Fibroblast of skin of right quadriceps (primary cell): ENCODE measurements around the gene ASB17.
"Not testable (repeated sequence)": the region's sequence is repeated elsewhere in the genome, so short reads cannot be mapped to it uniquely, and the experiment has no call there.

ENCODE experiments used
- DNase-seq: peaks from one replicate; pipeline ENCODE4 v3.0.0-alpha.2; 2013

Gene ASB17, protein sequence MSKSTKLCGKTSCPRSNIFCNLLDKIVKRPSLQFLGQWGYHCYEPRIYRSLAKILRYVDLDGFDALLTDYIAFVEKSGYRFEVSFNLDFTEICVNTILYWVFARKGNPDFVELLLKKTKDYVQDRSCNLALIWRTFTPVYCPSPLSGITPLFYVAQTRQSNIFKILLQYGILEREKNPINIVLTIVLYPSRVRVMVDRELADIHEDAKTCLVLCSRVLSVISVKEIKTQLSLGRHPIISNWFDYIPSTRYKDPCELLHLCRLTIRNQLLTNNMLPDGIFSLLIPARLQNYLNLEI

DNA sequence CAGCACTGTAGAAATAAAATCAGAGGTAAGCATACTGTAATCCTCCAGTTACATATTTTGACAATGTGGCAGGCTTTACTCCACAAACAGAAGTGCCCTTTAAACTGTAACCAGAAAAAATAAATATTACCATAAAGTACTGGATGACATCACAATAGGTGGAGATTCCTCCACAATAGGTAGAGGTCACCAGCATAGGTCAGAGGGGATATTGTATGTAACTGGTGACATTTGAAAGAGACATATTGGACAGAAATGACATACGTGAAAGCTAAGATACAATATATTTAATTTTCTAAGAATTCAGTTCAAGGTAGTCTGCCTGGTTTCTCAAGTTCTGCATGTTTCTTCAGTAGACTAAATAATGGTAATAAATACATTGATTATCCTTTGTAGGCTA is at the start of gene ASB17:
Gene ASB17 (minus strand): TSS at position 101 of the 400 bp plus-strand sequence. CDS start 113 bp downstream, outside the sequence.
- DNase-seq = no peak

DNA sequence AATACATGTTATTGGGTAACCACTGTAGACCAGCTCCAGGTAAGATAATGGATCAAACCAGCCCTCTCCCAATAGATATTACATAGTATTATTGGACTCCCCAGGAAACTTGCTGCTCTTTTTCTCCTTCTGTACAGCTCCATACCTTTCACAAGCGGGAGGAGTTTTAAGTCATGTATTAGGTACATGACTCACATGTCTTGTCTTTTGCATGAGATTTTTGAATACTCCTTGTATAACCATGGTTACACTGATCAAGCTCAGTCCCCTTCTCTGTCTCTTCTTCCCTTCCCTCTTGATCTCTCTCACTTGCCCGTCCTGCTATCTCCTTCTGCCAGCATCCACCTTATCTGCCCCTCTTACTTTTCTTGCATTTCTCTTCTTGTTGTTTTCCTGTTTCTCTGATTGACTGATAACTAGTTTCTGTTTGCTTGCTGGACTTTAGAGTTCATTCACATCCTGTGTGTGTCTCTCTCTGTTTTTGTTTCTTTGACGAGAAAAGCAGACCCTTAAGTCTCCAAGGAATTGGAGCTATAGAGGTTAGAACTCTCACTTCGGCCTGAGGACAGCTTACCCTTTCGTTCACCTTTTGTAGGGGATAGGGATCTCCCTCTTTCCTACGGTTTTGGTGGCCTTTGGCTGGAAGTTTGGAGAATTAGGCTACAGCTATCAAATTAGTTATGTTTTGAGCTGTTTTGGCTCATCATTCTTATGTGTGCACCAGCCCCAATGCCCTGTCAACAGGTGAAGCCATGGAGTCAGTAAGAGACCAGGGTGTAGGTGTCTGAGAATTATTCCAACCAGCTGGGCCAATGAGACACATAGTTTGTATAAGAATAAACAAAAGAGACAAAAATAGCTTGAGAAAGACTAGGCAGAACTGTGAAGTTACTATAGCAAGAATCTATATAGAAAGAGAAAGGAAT is 49.0 kb upstream of the ASB17 start:
- DNase-seq = no peak

DNA sequence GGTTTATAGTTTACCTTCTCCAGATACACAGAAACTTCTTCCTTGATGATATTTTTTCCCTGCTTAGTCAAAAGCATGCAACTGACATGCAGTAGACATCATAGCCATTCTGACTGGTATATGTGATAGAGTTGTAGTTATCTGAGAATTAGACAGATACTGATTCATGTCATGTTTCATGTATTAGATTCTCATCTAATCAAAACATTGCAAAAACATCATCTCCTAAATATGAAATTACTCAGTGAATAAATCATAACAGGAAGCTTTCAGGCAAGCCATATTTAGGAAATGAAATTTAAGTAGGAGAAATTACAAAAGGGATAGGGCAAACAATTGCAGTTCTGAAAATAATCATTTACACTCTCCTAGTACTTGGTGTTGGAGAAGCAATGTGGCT is 38.4 kb upstream of the ASB17 start:
- DNase-seq = no peak

DNA sequence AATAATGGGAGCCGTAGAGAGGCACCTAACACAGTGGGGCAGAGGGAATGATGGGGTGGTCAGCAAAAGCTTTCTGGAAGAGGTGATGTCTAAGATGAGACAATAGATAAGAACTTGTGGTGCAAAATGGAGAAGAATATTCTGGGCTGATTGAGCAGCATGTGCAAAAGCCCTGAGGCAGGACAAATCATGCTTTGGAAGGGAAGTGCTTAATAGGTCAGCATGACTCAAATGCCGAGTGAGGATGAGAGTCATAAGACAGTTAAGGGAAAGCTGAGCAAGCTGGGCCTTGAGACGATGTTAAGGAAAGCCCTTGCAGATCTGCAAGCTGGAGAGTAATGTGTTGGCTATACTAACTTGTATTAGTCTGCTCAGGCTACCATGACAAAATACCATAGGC is 37.3 kb upstream of the ASB17 start:
- DNase-seq = no peak

DNA sequence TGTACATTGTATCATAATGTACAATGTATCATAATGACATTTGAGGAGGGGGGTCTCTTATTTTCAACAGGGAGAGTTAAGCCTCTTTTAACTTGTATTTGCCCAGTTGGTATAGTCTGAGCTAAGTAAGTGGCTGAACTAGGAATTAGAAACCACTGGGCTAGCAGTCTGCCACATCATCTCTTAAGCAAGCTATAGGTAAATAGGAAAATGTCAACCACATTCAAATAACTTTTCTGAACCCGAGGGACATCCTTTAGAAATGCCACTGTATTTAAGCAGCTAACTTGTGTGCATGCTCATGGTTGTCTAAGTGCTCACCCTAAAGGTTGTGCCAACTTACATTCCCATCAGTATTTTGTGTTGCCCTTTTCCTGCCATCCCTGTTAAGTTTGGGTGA is 35.5 kb upstream of the ASB17 start:
- DNase-seq = no peak

DNA sequence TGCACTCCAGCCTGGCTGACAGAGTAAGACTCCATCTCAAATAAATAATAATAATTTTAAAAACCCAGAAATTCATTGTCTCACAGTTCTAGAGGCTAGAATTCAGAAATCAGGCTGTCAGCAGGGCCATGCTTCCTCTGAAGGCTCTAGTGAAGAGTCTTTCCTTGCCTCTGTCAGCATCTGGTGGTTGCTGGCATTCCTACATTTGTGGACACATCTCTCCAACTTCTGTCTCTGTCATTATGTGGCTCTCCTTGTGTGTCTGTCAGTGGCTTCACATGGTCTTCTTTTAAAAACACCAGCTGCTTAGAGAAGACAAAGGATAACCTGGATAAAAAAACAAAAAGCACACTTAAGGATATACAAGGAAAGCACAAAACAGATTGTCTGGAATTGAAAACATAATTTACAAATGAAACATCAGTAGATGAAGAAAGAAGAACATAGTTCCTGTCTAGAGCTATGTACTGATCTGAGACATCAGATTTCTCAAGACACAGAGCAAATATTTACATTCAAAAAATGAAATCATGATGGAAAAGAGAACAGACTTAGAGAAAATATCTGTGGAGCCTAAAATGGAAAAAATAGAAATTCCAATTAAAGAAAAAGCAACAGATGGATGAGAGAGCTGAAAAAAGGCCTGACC is 32.7 kb upstream of the ASB17 start:
- no peak for DNase-seq

DNA sequence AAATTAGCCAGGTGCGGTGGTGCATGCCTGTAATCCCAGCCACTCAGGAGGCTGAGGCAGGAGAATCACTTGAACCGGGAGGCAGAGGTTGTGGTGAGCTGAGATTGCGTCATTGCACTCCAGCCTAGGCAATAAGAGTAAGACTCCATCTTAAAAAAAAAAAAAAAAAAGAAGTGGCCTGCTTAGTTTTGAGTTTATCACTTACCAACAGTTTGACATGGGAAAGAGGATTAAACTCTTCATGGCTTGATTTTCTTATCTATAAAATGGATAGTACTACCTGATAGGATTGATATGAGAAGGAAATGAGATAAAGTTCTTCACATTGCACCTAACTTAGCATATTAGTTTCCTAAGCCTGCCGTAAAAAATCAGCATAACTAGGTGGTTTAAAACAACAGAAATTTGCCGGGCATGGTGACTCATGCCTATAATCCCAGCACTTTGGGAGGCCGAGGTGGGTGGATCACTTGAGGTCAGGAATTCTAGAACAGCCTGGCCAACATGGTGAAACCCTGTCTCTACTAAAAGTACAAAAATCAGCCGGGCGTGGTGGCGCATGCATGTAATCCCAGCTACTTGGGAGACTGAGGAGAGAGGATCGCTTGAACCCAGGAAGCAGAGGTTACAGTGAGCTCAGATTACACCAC is 32.0 kb upstream of the ASB17 start:
- DNase-seq = peak; percentile 6

DNA sequence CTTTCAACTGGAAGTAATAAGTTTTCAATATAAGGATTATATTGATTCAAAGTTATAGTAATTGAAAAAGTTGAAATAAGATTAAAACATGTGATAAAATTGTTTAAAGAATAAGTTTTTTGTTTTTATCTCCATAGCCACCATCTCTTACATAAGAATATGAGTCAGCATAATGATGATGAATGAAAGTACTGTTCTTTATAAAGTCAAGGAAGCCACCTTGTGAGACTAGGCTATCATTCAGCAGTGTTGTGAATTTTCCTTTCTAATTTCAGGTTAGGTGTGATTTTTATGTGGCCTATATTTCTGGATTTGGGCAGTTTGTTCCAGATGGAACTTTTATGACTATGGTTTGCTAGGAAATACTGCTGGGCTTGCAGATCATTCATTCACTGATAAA is 22.4 kb upstream of the ASB17 start:
- no peak for DNase-seq

DNA sequence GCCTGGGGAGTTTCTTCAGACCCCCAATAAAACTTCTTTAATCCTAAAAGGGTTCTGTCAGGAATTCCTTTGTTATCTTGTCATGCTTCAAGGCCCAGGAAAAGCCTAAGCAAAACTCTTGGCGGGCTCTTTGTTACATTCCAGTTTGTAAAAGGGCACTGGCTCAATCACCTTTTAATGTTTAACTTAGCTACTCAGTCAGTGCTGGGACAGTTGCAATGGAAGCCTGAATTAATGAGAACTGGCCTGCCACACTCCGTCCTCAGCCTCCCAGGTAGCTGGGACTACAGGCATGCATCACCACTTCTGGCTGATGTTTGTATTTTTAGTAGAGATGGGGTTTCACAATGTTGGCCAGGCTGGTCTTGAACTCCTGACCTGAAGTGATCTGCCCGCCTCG is 21.3 kb upstream of the ASB17 start:
- DNase-seq = no peak

DNA sequence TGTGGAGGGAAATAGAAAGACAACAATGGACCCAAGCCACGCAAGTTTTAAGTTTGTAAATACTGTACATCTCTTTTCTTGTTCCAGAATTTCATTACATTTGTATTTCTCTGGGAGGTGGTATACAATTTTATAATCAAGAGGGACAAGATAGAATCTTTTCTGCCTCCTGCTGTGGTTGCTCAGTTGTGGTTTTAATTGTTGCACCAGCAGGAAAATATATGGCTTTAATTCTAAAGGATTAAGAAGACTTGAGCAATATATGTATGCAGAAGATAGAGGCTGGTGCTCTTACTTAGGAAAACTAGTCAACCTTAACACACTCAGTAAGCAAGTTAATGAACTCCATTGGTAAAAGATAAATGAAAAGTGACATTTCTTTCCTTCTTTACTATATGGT is 19.8 kb upstream of the ASB17 start:
- DNase-seq = no peak

DNA sequence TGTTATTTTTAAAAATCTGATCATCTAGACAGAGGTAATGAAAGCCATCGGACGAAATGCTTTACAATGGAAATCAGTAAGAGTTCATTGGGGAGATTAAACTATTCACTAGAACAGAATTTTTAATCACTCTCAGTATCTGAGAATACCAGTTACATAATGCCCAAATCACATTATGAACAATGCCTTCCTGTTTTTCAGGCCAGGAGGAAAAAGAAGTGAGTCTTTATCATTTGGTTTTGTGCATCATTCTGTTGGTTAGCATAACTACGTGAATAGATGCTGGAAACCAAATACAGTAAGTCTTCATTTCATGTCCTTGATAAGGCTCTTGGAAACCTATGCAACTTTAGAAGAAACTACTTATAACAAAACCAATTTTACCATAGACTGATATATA is 18.0 kb upstream of the ASB17 start:
- no peak for DNase-seq

DNA sequence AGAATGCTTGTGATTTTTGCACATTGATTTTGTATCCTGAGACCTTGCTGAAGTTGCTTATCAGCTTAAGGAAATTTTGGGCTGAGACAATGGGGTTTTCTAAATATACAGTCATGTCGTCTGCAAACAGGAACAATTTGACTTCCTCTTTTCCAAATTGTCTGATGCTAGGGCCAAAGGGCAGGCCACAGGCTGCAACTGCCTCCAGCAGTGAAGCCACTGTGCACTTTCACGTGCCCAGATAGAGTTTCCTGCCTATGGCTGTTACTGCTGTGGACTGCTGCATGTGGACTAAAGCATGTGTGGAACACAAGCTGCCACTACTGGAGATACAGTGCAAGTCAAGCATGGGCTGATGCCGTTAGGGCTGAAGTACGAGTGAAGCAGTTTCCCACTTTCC is 10.8 kb upstream of the ASB17 start:
- not testable (repeated sequence) for DNase-seq

DNA sequence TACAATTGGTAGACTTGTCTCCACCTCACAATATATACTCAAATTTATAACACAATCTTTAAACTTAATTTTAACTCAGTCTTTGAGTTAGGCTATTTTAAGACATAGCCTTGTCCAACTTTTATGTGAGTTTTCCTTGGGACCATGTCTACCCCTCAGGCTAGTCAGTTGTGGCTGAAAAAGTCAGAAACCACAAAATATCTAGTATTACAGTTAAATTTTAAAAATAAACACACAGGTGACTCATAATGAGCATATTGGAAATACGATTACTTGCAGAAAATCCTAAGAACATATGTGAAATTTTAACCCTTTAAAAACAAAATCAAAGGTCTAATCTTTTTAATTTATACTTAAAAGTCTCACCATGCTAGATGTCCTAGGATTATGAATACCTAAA is 4.8 kb upstream of the ASB17 start:
- peak; percentile 64 for DNase-seq

DNA sequence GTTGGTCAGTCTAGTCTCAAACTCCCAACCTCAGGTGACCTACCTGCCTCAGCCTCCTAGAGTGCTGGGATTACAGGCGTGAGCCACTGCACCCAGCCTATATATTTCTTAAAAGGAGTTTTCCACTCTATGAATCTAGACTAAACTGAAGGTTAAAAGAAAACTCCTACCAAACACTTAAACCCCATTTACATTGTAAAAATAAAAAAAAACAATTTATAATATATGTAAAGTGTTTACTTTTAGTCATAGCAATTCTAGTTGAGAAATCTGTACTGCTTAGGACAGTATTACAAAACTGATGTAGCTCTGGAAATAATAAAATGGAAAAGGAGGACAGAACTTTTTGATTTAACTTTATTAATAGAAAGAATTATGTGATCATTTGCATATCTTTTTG is 9.5 kb downstream of the ASB17 start:
- no peak for DNase-seq

DNA sequence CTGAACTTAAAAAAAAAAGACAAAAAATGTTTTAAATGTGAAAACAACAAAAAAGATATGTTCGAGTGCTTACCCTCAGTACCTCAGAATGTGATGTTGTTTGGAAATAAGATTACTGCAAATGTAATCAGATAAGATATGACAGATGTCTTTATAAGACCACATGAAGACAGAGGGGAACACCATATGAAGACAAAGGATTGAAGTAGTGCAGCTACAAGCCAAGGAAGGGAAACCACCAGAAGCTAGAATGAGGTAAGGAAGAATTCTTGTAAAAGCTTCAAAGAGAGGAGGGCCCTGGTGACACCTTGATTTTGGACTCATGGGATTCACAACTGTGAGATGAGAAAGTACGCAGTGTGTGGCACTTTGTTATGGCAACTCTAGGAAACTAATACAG is 15.4 kb downstream of the ASB17 start:
- no peak for DNase-seq

DNA sequence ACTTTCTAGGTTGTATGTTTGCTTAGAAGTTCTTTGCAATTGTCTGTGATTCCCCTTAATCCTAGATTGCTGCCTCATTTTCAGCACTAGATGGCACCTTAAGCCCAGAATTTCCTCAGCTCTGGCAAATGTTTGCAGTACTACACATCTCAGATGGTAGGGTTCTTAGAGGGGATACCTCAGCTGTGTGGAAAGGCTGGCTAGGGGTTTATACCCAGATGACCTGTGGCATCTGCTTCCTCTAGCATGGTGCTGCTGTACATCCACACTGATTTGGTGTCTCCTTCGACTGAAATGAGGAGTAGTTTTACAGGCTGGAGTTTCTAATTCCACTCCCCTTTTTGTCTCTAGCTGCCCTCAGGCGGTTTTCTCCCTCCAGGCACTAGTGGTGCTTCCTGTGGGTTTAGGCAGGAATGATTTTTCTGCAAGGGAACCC is 23.5 kb downstream of the ASB17 start:
- peak; percentile 53 for DNase-seq

DNA sequence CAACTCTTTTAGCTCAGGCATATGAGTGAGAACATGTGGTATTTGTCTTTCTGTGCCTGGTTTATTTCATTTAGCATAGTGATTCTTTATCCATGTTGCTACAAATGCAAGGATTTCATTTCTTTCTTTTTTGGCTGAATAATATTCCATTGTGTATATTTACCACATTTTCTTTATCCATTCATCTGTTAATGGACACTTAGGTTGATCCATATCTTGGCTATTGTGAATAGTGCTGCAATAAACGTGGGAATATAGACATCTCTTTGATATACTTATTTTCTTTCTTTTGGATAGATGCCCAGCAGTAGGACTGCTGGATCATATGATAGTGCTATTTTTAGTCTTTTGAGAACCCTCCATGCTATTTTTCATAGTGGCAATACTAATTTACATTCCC is 30.8 kb downstream of the ASB17 start:
- DNase-seq = no peak

DNA sequence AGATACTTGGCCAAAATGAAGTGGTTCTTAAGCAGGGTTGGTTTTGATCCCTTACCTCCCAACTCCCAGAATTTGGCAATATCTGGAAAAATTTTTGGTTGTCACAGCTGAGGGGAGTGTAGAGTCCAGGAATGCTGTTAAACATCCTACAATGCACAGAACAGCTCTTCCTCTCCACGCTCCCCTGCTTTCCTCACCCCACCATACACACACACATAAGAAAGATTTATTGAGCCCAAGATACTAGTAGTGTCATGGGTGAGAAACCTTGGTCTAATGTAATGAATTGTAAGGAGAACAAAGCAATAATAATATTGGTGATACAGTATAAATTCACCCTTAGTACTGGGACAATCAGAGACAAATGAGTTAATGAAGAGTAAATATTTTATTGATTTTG is 47.8 kb downstream of the ASB17 start:
- DNase-seq = no peak

DNA sequence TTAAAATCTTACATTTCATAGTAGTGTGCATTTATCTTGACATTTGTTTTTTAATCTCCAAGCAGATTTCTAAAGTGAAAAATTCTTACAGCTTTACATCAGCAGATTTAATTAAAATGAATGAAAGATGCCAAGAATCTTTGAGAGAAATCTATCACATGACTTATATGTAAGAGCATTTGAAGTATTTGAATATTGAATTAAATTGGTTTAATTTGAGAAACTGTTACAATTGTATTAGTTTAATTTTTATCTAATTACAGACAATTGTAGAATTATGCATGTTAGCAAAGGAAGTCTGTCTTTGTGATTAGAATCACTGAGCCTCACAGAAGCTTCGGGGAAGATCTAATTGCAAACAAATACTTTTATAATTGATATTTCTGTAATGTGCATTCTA is 52.2 kb downstream of the ASB17 start:
- no peak for DNase-seq

DNA sequence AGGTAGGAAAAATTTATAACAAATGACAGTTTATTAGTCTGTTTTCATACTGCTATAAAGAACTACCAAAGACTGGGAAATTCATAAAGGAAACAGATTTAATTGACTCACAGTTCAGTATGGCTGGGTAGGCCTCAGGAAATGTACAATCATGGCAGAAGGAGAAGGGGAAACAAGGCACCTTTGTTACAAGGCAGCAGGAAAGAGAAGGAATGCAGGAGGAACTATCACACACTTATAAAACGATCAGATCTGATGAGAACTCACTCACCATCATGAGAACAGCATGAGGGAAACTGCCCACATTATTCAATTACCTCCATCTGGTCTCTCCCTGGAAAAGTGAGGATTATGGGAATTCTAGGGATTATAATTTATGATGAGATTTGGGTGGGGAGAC is 61.3 kb downstream of the ASB17 start:
- no peak for DNase-seq
